GM13976 (cell line): Measurements from ENCODE around the gene REXO4.
"Not testable (repeated sequence)": the region's sequence is repeated elsewhere in the genome, so short reads cannot be mapped to it uniquely, and the experiment has no call there.

Source experiments
- DNase-seq: peaks from one replicate; pipeline ENCODE4 v3.0.0; 2012; ENCODE audit warnings: low spot score
- in situ Hi-C: fragments of 300-500 bp; cut with MboI; formaldehyde crosslinking; loops from one replicate; pipeline ENCODE4 v1.12.0; 2022; ENCODE audit warnings: low sequenced_read_pairs, mixed read lengths, inconsistent platforms; ENCODE audit not compliant: unreplicated experiment
- TF ChIP-seq, protein P1 (sequence below): IDR thresholded peaks from 2 replicates; pipeline ENCODE4 v1.5.1; 2012; ENCODE audit warnings: borderline replicate concordance, mild to moderate bottlenecking; ENCODE audit not compliant: insufficient read depth; ENCODE audit errors: extremely low read depth, missing control alignments, control extremely low read depth

REXO4 gene

DNA sequence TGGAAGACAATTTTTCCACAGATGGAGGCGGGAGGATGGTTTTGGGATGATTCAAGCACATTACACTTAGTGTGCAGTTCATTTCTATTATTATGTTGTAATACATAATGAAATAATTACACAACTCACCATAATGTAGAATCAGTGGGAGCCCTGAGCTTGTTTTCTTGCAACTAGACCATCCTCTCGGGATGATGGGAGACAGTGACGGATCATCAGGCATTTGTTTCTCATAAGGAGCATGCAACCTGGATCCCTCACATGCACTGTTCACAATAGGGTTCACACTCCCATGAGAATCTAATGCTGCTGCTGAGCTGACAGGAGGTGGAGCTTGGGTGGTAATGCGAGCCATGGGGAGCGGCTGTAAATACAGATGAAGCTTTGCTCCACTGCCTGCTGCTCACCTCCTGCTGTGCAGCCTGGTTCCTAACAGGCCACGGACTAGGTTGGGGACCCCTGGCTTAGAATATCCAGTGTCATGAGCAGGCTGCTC, 40.0 kb downstream of the REXO4 start:
- DNase-seq, result no peak
- in situ Hi-C loops, result no loop called here
- TF ChIP-seq, protein P1, sequence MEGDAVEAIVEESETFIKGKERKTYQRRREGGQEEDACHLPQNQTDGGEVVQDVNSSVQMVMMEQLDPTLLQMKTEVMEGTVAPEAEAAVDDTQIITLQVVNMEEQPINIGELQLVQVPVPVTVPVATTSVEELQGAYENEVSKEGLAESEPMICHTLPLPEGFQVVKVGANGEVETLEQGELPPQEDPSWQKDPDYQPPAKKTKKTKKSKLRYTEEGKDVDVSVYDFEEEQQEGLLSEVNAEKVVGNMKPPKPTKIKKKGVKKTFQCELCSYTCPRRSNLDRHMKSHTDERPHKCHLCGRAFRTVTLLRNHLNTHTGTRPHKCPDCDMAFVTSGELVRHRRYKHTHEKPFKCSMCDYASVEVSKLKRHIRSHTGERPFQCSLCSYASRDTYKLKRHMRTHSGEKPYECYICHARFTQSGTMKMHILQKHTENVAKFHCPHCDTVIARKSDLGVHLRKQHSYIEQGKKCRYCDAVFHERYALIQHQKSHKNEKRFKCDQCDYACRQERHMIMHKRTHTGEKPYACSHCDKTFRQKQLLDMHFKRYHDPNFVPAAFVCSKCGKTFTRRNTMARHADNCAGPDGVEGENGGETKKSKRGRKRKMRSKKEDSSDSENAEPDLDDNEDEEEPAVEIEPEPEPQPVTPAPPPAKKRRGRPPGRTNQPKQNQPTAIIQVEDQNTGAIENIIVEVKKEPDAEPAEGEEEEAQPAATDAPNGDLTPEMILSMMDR, result no peak

DNA sequence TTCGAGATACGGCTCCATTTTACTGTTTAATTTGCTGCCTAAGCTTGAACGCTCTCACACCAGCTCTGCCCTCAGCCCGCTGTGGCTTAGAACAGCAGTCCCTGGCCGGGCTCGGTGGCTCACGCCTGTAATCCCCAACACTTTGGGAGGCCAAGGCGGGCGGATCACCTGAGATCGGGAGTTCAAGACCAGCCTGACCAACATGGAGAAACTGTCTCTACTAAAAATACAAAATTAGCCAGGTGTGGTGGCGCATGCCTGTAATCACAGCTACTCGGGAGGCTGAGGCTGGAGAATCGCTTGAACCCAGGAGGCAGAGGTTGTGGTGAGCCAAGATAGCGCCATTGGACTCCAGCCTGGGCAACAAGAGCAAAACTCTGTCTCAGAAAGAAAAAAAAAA, 40.5 kb downstream of the REXO4 start:
- DNase-seq, in situ Hi-C loops: not testable (repeated sequence)

DNA sequence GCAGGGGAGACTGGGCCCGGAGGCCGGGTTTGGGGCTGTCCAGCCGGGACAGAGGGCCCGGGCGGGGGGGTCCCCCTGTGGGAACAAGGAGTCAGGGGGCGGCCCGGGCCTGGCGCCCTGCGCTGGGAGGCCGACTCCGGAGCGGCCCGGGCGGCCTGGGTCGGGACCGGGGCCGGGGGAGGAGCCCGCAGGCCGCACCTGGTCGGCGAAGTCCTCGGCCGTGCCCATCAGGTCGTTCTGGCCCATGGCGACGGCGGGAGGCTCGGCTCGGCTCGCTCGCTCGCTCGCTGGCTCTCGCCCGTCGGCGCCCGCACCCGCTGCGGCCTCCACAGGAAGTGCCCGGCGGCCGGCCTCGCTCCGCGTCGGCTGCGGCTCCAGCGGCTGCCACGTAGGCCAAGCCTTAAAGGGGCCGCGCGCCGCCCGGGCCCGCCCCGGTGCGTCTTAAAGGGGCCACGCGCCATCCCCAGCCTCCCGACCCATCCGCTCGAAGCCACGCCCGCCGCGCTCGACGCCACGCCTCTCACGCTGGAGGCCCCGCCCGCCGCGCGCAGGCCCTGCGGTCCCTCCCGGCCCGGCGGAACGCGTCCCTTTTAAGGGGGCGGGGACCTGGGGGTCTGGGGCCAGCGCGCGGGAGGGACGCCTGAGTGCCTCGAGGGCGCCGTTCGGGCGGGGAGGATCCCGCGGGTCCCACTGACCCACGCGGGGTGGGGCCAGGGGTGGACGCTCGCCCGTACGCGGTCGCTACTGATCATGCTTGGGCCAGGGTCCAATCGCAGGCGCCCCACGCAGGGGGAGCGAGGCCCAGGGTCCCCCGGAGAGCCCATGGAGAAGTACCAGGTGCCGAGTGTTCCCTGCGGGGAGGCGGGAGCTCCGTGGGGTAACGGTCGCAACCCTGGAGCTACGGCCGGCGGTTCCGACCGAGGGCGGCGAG, 41.8 kb downstream of the REXO4 start, which contains the start of the genes STKLD1 and SURF4:
Gene STKLD1, plus strand, starts transcription at position 643 of the 931 bp plus-strand sequence. Its CDS starts 108 bp downstream, at position 751.
Gene SURF4, minus strand, starts transcription at position 337 of the 931 bp plus-strand sequence. Its CDS starts 91 bp downstream, at position 246.
- DNase-seq, result peak; percentile 100
- in situ Hi-C loops, result no loop called here
- TF ChIP-seq, protein P1, result no peak

DNA sequence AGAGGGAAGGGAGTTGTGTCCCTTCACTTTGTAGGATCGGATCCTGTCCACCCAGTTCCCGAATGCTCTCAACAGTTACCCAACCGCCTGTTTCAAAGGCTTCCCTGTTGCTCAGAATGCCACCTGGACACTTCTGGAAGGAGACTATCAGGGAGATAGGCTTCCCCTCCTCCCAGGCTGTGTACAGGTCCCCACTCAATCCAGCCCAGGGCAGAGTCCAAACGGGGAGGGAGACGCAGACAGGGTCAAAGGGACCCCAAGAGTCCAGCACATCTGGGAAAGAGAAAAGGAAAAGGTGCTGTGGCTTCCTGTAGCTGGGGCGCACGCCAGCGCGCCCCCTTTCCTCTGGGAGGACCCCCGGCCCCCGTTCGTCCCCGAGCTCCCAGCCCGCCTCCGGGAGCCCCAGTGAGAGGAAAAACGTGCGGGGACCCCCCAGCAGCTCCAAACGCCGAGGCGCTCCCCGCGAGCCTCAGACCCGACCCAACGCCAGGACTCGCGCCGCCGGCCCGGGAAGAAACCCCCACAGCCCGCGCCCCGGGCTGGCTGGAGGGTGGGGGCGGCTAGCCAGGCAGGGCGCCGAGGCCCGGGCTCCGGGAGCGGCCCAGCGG, 42.6 kb downstream of the REXO4 start:
- TF ChIP-seq, protein P1, result no peak
- in situ Hi-C loops, result no loop called here

DNA sequence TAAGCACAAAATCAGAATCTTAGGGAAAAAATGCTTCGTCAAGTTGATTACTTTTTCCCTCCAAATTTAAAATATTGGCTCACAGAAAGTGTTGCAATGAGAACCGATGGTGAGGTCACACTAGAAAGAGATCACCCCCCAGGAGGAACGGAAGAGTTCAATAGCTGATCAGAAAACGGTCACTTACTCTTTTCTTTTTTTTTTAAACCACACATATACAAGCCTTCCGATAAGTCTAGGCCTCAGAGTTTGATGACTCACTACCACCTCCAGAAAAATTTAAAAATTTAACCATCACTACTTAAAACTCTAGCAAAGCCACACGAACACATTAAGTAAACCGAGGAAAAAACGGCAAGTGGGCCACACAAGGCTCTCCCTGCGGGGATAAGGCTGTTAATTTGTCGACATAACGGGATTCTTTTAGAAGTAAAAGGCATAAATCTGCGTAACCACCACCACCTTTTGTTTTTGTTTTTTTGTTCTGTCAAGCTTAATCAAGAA, 43.1 kb downstream of the REXO4 start:
- in situ Hi-C loops, result no loop called here
- TF ChIP-seq, protein P1, result no peak
- no peak for DNase-seq

More for the DNA sequence above, 42.6 kb downstream of the REXO4 start:
- DNase-seq, result peak; percentile 65

DNA sequence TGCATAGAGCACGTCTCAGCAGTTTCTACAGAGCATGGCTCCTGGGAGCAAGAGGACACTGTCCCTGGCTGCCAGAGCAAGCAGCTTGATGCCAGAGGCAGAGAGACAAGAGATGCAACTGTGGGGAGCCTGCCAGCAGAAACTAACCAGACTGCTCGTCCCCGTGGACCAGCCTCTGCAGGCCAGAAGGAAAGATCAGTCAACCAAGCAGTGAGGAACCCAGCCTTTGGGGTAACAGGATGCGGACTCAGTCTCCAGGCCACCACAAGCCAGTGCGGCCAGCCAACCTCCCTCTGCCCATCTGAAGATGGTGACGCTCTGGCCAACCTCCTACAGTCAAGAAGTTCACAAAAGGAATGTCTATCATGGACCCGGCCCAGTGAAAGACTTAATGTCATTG, 45.7 kb downstream of the REXO4 start:
- DNase-seq, result no peak
- TF ChIP-seq, protein P1, result no peak
- in situ Hi-C loops, result no loop called here
